IPS DF 4.7 (cell line): ENCODE measurements around the gene IFNA1.
"Not testable (repeated sequence)": the region's sequence is repeated elsewhere in the genome, so short reads cannot be mapped to it uniquely, and the experiment has no call there.

ENCODE experiments used
- DNase-seq: peaks from one replicate; pipeline ENCODE4 v3.0.0-alpha.2; 2013; ENCODE audit warnings: low spot score; ENCODE audit errors: extremely low read depth

Gene IFNA1

GRCh38 chr9:21443849-21444625 lies 3.8 kb downstream of the IFNA1 start:
- DNase-seq = no peak

- not testable (repeated sequence) for DNase-seq
Measured at GRCh38 chr9:21449312-21449711, 9.1 kb downstream of the IFNA1 start.

GRCh38 chr9:21450733-21451394 lies 10.6 kb downstream of the IFNA1 start:
- no peak for DNase-seq

GRCh38 chr9:21452681-21453080 lies 12.4 kb downstream of the IFNA1 start:
- no peak for DNase-seq

- no peak for DNase-seq
Measured at GRCh38 chr9:21454149-21454548, 13.9 kb downstream of the IFNA1 start.

GRCh38 chr9:21455320-21455719 lies 15.1 kb downstream of the IFNA1 start:
- DNase-seq = no peak

- no peak for DNase-seq
Measured at GRCh38 chr9:21461377-21461776, 21.1 kb downstream of the IFNA1 start.

GRCh38 chr9:21465138-21465537 lies 24.9 kb downstream of the IFNA1 start:
- no peak for DNase-seq

GRCh38 chr9:21465859-21466518 lies 25.8 kb downstream of the IFNA1 start:
- no peak for DNase-seq

- DNase-seq = no peak
Measured at GRCh38 chr9:21470126-21470525, 29.9 kb downstream of the IFNA1 start.

GRCh38 chr9:21473236-21473635 lies 33.0 kb downstream of the IFNA1 start:
- DNase-seq = no peak

GRCh38 chr9:21477466-21477865 lies 37.2 kb downstream of the IFNA1 start:
- DNase-seq = no peak

- DNase-seq = no peak
Measured at GRCh38 chr9:21479152-21479702, 39.0 kb downstream of the IFNA1 start.

GRCh38 chr9:21481470-21482056 lies 41.3 kb downstream of the IFNA1 start:
- no peak for DNase-seq

GRCh38 chr9:21482213-21482612 lies 42.0 kb downstream of the IFNA1 start, which contains the start of gene IFNE:
Gene IFNE (minus strand): TSS chr9:21482313. CDS start chr9:21481694, 619 bp downstream.
- no peak for DNase-seq
